Measurements from ENCODE around the gene FAM234B. TPM values are rescaled to one million over a fixed set of nuclear protein-coding genes. Genes with fewer than 3 reads are reported as not detected.

FAM234B gene
- total RNA-seq, 4 donors from 2014 or later = 3.1 to 8.0 (median 3.9) TPM

- 78 to 79% methylated on average over 4 of the region's 4 CpGs for WGBS, 2 donors
- DNase-seq = no peak
- Histone ChIP-seq H3K9me3 (no peaks in the 10 kb centered on the region), H3K27me3 (no peaks in the 10 kb centered on the region), H3K36me3 (peaks cover 0 to 9% (median 0%) of the 10 kb centered on the region in 3 donors), H3K4me1 (peaks cover 0 to 23% (median 2%) of the 10 kb centered on the region in 3 donors), H3K27ac (no peak overlapping the region), H3K4me3 (no peak overlapping the region)
- intact Hi-C loops (cut with DNase I) = no loop called here
- TF ChIP-seq POLR2A (IDR thresholded peaks at IDR 0.05) (no peak), CTCF (IDR thresholded peaks at IDR 0.05) (no peak)
These were observed 44.3 kb downstream of the FAM234B start for GRCh38 chr12:13088496-13088895.

GRCh38 chr12:13090054-13090453, 45.9 kb downstream of the FAM234B start:
- peaks cover 0 to 29% (median 7%) of the 10 kb centered on the region in 3 donors for H3K4me1 ChIP-seq
- 80 to 90% methylated on average over 4 of the region's 4 CpGs for WGBS, 2 donors
- no peak overlapping the region for H3K4me3 ChIP-seq
- H3K27me3 ChIP-seq = no peaks in the 10 kb centered on the region
- H3K27ac ChIP-seq = no peak overlapping the region
- no peaks in the 10 kb centered on the region for H3K36me3 ChIP-seq
- H3K9me3 ChIP-seq = no peaks in the 10 kb centered on the region
- intact Hi-C loops (cut with DNase I) = loop anchor here (10.0 kb wide), 1 partner anchor 175 kb away; no protein-coding TSS in a partner anchor
- TF ChIP-seq POLR2A (IDR thresholded peaks at IDR 0.05) (no peak), CTCF (IDR thresholded peaks at IDR 0.05) (no peak)
- DNase-seq = no peak

- no peak for TF ChIP-seq POLR2A (IDR thresholded peaks at IDR 0.05)
- TF ChIP-seq CTCF (IDR thresholded peaks at IDR 0.05) = no peak
- 90 to 91% methylated on average over 6 of the region's 6 CpGs for WGBS, 2 donors
- no peak overlapping the region for H3K4me3 ChIP-seq
- DNase-seq = no peak
- H3K27me3 ChIP-seq = no peaks in the 10 kb centered on the region
- intact Hi-C loops (cut with DNase I) = loop anchor here (10.0 kb wide), 1 partner anchor 177 kb away; no protein-coding TSS in a partner anchor
- no peak overlapping the region for H3K27ac ChIP-seq
- peaks cover 0 to 20% (median 7%) of the 10 kb centered on the region in 3 donors for H3K4me1 ChIP-seq
- H3K36me3 ChIP-seq = no peaks in the 10 kb centered on the region
- no peaks in the 10 kb centered on the region for H3K9me3 ChIP-seq
These were observed 47.7 kb downstream of the FAM234B start for GRCh38 chr12:13091832-13092231.

GRCh38 chr12:13093191-13093847, 49.1 kb downstream of the FAM234B start:
- Histone ChIP-seq H3K27ac (no peak overlapping the region), H3K36me3 (no peaks in the 10 kb centered on the region), H3K4me3 (no peak overlapping the region), H3K27me3 (no peaks in the 10 kb centered on the region), H3K9me3 (no peaks in the 10 kb centered on the region), H3K4me1 (peaks cover 0 to 33% (median 12%) of the 10 kb centered on the region in 3 donors)
- WGBS, 2 donors = 54 to 76% methylated on average over 5 to 6 of the region's 7 CpGs
- intact Hi-C loops (cut with DNase I) = loop anchor here (10.0 kb wide), 1 partner anchor 179 kb away; no protein-coding TSS in a partner anchor
- no peak for DNase-seq
- no peak for TF ChIP-seq POLR2A (IDR thresholded peaks at IDR 0.05)
- no peak for TF ChIP-seq CTCF (IDR thresholded peaks at IDR 0.05)

GRCh38 chr12:13093848-13094220, 49.7 kb downstream of the FAM234B start:
- no peaks in the 10 kb centered on the region for H3K27me3 ChIP-seq
- intact Hi-C loops (cut with DNase I) = loop anchor here (10.0 kb wide), 1 partner anchor 179 kb away; no protein-coding TSS in a partner anchor
- no peak for DNase-seq
- WGBS, 2 donors = 52 to 60% methylated on average over 2 of the region's 2 CpGs
- H3K4me1 ChIP-seq = peaks cover 2 to 38% (median 16%) of the 10 kb centered on the region in 3 donors
- H3K9me3 ChIP-seq = no peaks in the 10 kb centered on the region
- H3K27ac ChIP-seq = no peak overlapping the region
- no peak overlapping the region for H3K4me3 ChIP-seq
- no peaks in the 10 kb centered on the region for H3K36me3 ChIP-seq
- TF ChIP-seq CTCF (IDR thresholded peaks at IDR 0.05) = no peak
